HG02610 (cell line): ENCODE measurements around the gene PGS1.
A peak's percentile ranks its signal among the peaks of the same experiment; 100 is the strongest.

Experiments
- ATAC-seq: cut with Tn5 transposase; IDR thresholded peaks from one replicate; pipeline ENCODE4 v1.9.1; 2021; ENCODE audit warnings: mild to moderate bottlenecking, moderate library complexity; ENCODE audit not compliant: unreplicated experiment

The PGS1 gene

GRCh38 chr17:78384479-78385175 lies 6.2 kb downstream of the PGS1 start:
- ATAC-seq = peak; percentile 6

GRCh38 chr17:78387977-78388941 lies 9.8 kb downstream of the PGS1 start:
- no peak for ATAC-seq

- ATAC-seq = no peak
Observed at GRCh38 chr17:78390241-78391050, 12.0 kb downstream of the PGS1 start.

GRCh38 chr17:78391051-78391431 lies 12.6 kb downstream of the PGS1 start:
- ATAC-seq = no peak

GRCh38 chr17:78391843-78392242 lies 13.4 kb downstream of the PGS1 start:
- no peak for ATAC-seq

GRCh38 chr17:78392295-78392694 lies 13.8 kb downstream of the PGS1 start:
- ATAC-seq = no peak

- ATAC-seq = no peak
Observed at GRCh38 chr17:78393575-78393974, 15.1 kb downstream of the PGS1 start.

GRCh38 chr17:78394209-78394608 lies 15.8 kb downstream of the PGS1 start:
- ATAC-seq = no peak

GRCh38 chr17:78395155-78395554 lies 16.7 kb downstream of the PGS1 start:
- no peak for ATAC-seq

- no peak for ATAC-seq
Observed at GRCh38 chr17:78396441-78397337, 18.2 kb downstream of the PGS1 start.

- no peak for ATAC-seq
Observed at GRCh38 chr17:78397681-78398101, 19.2 kb downstream of the PGS1 start.

- no peak for ATAC-seq
Observed at GRCh38 chr17:78398390-78398789, 19.9 kb downstream of the PGS1 start.

- no peak for ATAC-seq
Observed at GRCh38 chr17:78399028-78399692, 20.7 kb downstream of the PGS1 start.

- ATAC-seq = no peak
Observed at GRCh38 chr17:78399693-78400144, 21.3 kb downstream of the PGS1 start.

- ATAC-seq = no peak
Observed at GRCh38 chr17:78400581-78401240, 22.3 kb downstream of the PGS1 start.

- no peak for ATAC-seq
Observed at GRCh38 chr17:78401246-78401645, 22.8 kb downstream of the PGS1 start.

- no peak for ATAC-seq
Observed at GRCh38 chr17:78401891-78402290, 23.4 kb downstream of the PGS1 start.

GRCh38 chr17:78403822-78404221 lies 25.4 kb downstream of the PGS1 start:
- no peak for ATAC-seq

- no peak for ATAC-seq
Observed at GRCh38 chr17:78406396-78406795, 27.9 kb downstream of the PGS1 start.
